ENCODE measurements around the gene PLEKHA7. TPM values are rescaled to one million over a fixed set of nuclear protein-coding genes. Genes with fewer than 3 reads are reported as not detected.
"Not testable (repeated sequence)": the region's sequence is repeated elsewhere in the genome, so short reads cannot be mapped to it uniquely, and the experiment has no call there.

PLEKHA7 gene
- total and polyA plus RNA-seq, 8 donors, result 14.9 to 29.9 (median 20.0) TPM

GRCh38 chr11:16891964-16892363 is 122.2 kb downstream of the PLEKHA7 start:
- DNase-seq (no peak), ATAC-seq (no peak), FAIRE-seq (no peak)
- Histone ChIP-seq H3K9me3 (no peaks in the 10 kb centered on the region), H3K4me3 (no peak overlapping the region), H3K27ac (no peak overlapping the region), H3K27me3 (no peaks in the 10 kb centered on the region), H3K4me1 (peaks cover 6 to 35% (median 21%) of the 10 kb centered on the region in 3 donors), H3K36me3 (no peaks in the 10 kb centered on the region)
- WGBS, 2 donors, result 60 to 71% methylated on average over 1 of the region's 1 CpG
- intact Hi-C loops (cut with DNase I), result no loop called here
- TF ChIP-seq, protein P1, sequence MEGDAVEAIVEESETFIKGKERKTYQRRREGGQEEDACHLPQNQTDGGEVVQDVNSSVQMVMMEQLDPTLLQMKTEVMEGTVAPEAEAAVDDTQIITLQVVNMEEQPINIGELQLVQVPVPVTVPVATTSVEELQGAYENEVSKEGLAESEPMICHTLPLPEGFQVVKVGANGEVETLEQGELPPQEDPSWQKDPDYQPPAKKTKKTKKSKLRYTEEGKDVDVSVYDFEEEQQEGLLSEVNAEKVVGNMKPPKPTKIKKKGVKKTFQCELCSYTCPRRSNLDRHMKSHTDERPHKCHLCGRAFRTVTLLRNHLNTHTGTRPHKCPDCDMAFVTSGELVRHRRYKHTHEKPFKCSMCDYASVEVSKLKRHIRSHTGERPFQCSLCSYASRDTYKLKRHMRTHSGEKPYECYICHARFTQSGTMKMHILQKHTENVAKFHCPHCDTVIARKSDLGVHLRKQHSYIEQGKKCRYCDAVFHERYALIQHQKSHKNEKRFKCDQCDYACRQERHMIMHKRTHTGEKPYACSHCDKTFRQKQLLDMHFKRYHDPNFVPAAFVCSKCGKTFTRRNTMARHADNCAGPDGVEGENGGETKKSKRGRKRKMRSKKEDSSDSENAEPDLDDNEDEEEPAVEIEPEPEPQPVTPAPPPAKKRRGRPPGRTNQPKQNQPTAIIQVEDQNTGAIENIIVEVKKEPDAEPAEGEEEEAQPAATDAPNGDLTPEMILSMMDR (IDR thresholded peaks at IDR 0.05), result no peak

- H3K36me3 ChIP-seq, result no peaks in the 10 kb centered on the region
- TF ChIP-seq, protein P1 (IDR thresholded peaks at IDR 0.05), result no peak
- WGBS, 2 donors, result 88 to 92% methylated on average over 2 of the region's 2 CpGs
- ATAC-seq (no peak), FAIRE-seq (no peak), DNase-seq (no peak)
- peaks cover 6 to 33% (median 21%) of the 10 kb centered on the region in 3 donors for H3K4me1 ChIP-seq
- H3K27ac ChIP-seq, result no peak overlapping the region
- no peaks in the 10 kb centered on the region for H3K9me3 ChIP-seq
- H3K27me3 ChIP-seq, result no peaks in the 10 kb centered on the region
- intact Hi-C loops (cut with DNase I), result no loop called here
- no peak overlapping the region for H3K4me3 ChIP-seq
Observed at GRCh38 chr11:16891165-16891564, 123.0 kb downstream of the PLEKHA7 start.

GRCh38 chr11:16890442-16890841 is 123.8 kb downstream of the PLEKHA7 start:
- DNase-seq, result no peak
- intact Hi-C loops (cut with DNase I), result no loop called here
- 91 to 94% methylated on average over 1 of the region's 1 CpG for WGBS, 2 donors
- Histone ChIP-seq H3K27me3 (no peaks in the 10 kb centered on the region), H3K4me1 (peaks cover 6 to 33% (median 21%) of the 10 kb centered on the region in 3 donors), H3K27ac (peak overlapping the region in 1 of 4 donors; percentile 29), H3K36me3 (no peaks in the 10 kb centered on the region), H3K9me3 (no peaks in the 10 kb centered on the region), H3K4me3 (no peak overlapping the region)
- TF ChIP-seq, protein P1 (IDR thresholded peaks at IDR 0.05), result no peak
- ATAC-seq, result peak in 2 of 4 donors; percentile 28 to 49
- FAIRE-seq, result no peak

DNA sequence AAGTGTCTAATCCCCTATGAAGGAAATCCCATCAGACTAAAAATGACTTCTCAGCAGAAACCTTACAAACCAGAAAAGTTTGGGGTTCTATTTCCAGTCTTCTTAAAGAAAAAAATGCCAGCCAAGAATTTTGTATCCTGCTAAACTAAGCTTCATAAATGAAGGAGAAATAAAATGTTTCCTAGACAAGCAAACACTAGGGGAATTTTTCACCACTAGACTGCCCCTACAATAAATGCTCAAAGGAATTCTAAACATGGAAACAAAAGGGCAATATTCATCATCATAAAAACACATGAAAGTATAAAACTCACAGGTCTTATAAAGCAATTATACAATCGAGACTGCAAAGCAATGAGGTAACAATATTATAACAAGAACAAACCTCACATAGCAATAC is 124.3 kb downstream of the PLEKHA7 start:
- intact Hi-C loops (cut with DNase I), result no loop called here
- Histone ChIP-seq H3K4me3 (no peak overlapping the region), H3K27ac (no peak overlapping the region), H3K9me3 (no peaks in the 10 kb centered on the region), H3K36me3 (no peaks in the 10 kb centered on the region), H3K4me1 (peaks cover 6 to 33% (median 21%) of the 10 kb centered on the region in 3 donors), H3K27me3 (no peaks in the 10 kb centered on the region)
- WGBS, 2 donors, result 47 to 70% methylated on average over 1 of the region's 1 CpG
- ATAC-seq (no peak), DNase-seq (no peak), FAIRE-seq (no peak)
- TF ChIP-seq, protein P1 (IDR thresholded peaks at IDR 0.05), result no peak

DNA sequence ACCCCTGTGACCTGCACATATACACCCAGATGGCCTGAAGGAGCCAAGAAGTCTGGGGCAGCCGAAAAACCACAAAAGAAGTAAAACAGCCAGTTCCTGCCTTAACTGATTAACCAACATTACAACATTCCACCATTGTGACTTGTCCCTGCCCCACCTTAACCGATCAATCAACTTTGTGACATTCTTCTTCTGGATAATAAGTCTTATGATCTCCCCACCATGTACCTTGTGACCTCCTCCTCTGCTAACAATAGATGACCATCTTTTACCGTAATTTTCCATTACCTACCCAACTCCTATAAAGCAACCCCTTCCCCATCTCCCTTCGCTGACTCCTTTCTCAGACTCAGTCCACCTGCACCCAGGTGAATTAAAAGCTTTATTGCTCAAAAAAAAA is 125.2 kb downstream of the PLEKHA7 start:
- H3K27ac ChIP-seq; DNase-seq; intact Hi-C loops (cut with DNase I); FAIRE-seq; H3K27me3 ChIP-seq; H3K9me3 ChIP-seq; H3K4me3 ChIP-seq; H3K36me3 ChIP-seq; ATAC-seq: not testable (repeated sequence)
- peaks cover 5 to 33% (median 21%) of the 10 kb centered on the region in 3 donors for H3K4me1 ChIP-seq
- WGBS, 2 donors, result 98% methylated on average over 3 of the region's 4 CpGs

GRCh38 chr11:16887887-16888286 is 126.3 kb downstream of the PLEKHA7 start:
- 86 to 95% methylated on average over 15 to 23 of the region's 23 CpGs for WGBS, 2 donors
- DNase-seq, result peak in 1 of 6 donors; percentile 49
- H3K27ac ChIP-seq; H3K36me3 ChIP-seq; H3K4me3 ChIP-seq; FAIRE-seq; intact Hi-C loops (cut with DNase I); H3K9me3 ChIP-seq; H3K27me3 ChIP-seq; ATAC-seq: not testable (repeated sequence)
- H3K4me1 ChIP-seq, result peaks cover 0 to 30% (median 12%) of the 10 kb centered on the region in 3 donors
